Cardiac fibroblast (primary cell): ENCODE data around the gene NAGS.
"Not testable (repeated sequence)": the region's sequence is repeated elsewhere in the genome, so short reads cannot be mapped to it uniquely, and the experiment has no call there.

Experiments
- DNase-seq, 2 donors: peaks; one replicate each; pipeline versions ENCODE4 v3.0.0 to v3.0.0-alpha.2; 2010; ENCODE audit warnings: low read depth in 2 of 2
- H3K4me3 ChIP-seq, 2 donors: replicated peaks in 1 of 2; 1 replicate in 1 of 2; 2 replicates in 1 of 2; pipeline ENCODE4 v1.5.1; 2011; ENCODE audit warnings: low read depth in 2 of 2, low read length in 2 of 2, mild to moderate bottlenecking in 2 of 2, moderate library complexity in 1 of 2
- TF ChIP-seq, protein P1 (sequence below): IDR thresholded peaks from one replicate; pipeline ENCODE4 v1.5.1; 2011; ENCODE audit warnings: low read depth, mild to moderate bottlenecking, low read length, inconsistent platforms

Gene NAGS

DNA sequence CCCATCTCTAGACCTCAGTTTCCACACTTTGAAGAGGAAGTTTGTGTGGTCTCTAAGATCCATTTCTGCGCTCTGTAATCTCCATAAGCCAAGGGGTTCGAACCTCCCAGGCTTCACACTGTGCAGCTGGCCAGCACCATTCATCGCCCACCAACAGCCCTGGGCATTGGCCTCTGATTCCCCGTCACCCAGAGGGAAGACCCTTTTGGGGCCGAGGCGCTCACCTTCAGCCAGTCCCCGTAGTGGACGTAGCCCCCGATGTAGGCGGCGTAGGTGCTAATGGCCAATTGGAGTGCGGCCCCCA, 9.7 kb downstream of the NAGS start:
- TF ChIP-seq, protein P1, sequence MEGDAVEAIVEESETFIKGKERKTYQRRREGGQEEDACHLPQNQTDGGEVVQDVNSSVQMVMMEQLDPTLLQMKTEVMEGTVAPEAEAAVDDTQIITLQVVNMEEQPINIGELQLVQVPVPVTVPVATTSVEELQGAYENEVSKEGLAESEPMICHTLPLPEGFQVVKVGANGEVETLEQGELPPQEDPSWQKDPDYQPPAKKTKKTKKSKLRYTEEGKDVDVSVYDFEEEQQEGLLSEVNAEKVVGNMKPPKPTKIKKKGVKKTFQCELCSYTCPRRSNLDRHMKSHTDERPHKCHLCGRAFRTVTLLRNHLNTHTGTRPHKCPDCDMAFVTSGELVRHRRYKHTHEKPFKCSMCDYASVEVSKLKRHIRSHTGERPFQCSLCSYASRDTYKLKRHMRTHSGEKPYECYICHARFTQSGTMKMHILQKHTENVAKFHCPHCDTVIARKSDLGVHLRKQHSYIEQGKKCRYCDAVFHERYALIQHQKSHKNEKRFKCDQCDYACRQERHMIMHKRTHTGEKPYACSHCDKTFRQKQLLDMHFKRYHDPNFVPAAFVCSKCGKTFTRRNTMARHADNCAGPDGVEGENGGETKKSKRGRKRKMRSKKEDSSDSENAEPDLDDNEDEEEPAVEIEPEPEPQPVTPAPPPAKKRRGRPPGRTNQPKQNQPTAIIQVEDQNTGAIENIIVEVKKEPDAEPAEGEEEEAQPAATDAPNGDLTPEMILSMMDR, result no peak
- no peak for DNase-seq
- peak overlapping the region; percentile 95 to 98 for H3K4me3 ChIP-seq

DNA sequence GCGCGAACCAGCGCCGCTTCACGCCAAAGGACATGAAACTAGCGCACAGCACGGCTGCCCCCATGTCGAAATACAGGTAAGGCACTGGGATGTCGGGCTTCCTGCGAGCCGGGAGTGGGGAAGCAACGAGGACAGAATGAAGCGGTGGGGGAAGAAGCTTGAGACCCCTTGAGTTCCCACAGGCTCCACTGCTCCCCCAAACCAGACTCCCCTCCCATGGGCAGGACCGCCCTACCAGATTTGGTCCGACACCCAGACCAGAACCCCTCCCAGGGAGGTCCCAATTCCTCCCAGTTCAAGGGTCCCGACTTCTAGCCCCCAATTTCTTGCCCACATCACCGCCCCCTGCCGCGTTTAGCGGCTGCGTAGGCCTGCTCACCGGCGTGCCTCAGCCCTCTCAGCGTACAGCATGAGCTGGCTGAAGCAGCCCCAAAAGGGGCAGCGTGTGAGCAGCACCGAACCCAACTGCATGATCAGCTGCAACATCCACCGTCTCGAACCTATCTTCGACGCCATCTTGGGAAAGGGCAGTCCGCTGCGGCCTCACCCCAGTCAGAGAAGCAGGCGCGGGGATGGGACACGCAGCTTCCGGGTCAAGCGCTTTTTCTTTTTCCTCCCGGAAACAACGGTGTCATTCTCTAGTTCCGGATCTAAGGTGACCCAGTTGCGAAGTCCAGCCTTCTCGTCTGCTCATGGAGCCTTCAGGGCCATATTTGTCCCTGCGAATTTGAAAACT, 10.2 kb downstream of the NAGS start, which contains the start of gene TMEM101:
TSS of gene TMEM101 (minus strand) at position 527 of the 736 bp plus-strand sequence. CDS start at position 516, 11 bp downstream.
- peak; percentile 96 to 97 for DNase-seq
- peak within 1 kb of the TSS; percentile 95 to 98 for H3K4me3 ChIP-seq
- TF ChIP-seq, protein P1, result no peak

DNA sequence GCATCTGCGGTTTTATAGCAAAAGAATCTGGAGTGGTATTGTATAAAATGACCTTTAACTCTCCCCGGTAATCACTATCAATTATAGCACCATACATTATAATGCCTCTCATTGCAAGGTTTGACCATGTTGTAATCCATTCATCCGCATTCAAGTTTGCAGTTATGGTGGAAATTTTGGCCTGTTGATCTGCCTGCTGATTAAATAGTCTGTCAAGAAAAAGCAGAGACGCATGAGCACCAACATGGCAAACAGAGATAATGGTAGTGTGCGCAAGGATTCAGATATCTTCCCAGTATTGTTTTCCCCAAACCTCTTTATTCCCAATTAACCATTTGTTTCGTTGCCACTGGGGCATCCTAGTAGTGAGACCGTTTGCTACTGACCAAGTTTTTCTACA, 16.8 kb downstream of the NAGS start:
- H3K4me3 ChIP-seq, DNase-seq: not testable (repeated sequence)

DNA sequence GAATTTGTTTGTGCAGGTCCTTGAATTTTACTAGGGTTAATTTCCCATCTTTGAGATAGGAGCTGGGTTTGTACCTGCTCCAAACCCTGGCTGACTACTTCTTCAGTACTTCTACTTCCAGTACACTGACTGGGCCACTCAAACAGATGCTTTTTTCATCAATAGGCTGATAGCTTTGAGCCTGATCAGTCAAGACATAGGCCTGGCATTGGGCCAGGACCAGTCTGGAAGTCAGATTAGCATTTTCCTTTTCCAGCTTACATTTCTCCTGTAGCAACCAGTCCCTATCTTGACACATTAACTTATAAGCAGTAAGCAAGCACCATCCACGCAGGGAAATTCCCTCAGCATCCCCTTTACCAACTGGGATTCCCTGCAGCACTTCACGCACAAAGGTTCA, 17.8 kb downstream of the NAGS start:
- H3K4me3 ChIP-seq, result no peak overlapping the region
- TF ChIP-seq, protein P1, result no peak
- DNase-seq, result no peak

DNA sequence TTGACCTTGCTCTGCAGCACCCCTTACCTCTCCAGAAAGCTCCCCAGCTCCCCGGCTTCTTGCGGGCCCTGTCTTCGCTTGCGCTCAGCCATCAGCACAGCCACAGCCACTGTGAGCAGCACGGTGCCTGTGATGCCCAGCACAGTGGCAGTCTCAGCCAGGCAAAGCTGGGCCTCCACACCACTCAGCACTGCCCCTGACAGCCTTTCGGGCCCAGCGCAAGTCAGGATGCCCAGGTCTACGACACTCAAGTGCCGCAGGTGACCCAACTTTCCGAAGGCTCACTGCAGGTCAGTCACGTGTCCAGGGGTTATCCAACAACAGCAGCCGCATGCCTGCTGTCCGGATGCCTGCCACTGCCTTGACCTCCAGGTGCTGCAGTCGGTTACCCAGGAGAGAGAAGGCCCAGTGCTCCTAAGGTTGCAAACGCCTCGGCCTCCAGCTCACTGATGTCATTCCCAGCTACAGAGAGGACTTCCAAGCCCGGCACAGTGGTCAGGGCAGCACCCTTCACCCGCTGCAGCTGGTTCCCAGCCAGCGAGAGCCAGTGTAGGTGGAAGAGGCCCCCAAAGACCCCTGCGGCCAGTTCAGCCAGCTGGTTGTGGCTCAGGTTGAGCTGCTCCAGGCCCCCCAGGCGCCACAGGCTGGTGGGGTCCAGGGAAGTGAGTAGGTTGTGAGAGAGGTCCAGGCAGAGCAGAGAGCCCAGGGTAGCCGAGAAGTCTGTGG, 19.3 kb downstream of the NAGS start:
- no peak overlapping the region for H3K4me3 ChIP-seq
- no peak for DNase-seq

DNA sequence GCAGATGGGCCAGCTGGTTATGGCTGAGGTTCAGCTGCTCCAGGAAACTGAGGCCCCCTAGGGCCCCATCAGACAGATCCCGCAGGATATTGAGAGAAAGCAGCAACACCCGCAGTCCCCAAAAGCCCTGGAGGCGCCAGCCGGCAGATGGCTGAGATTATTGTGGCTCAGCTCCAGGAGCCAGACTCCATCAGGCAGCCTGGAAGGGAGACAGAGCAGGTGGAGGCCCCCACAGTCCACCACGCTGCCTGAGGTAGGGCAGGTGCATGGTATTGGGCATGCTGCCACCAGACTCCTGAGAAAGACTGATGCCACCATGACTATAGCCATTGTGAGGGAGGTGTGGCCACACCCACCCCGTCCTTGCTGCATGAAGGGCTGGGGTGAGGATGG, 19.8 kb downstream of the NAGS start:
- no peak overlapping the region for H3K4me3 ChIP-seq
- DNase-seq, result no peak
- TF ChIP-seq, protein P1, result no peak

More for the DNA sequence above, 19.3 kb downstream of the NAGS start:
- TF ChIP-seq, protein P1, result no peak

DNA sequence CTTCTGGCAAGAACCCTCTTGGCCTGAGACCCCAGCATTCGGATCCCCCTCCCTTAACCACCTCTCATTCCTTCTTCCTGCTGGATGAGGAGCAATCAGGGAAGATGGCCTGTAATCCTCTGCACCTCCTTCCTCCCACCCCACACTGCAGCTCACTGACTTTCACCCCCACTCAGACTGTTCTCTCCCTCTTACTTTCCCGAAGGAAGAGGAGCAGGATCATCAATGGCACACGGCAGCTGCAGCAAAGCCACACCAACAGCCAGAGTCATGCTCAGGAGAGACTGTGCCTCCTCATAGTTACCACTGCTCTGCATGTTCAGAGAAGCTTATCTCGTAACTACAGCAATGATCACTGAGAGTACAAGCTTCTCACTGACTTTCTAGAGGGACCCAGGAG, 20.4 kb downstream of the NAGS start:
- DNase-seq, result no peak
- TF ChIP-seq, protein P1, result no peak
- no peak overlapping the region for H3K4me3 ChIP-seq
